ENCODE results near the gene RBM12. TPM values are rescaled to one million over a fixed set of nuclear protein-coding genes. Genes with fewer than 3 reads are reported as not detected.
"Not testable (repeated sequence)": the region's sequence is repeated elsewhere in the genome, so short reads cannot be mapped to it uniquely, and the experiment has no call there.

The RBM12 gene
- total RNA-seq, 3 donors from 2014 or later: 68.3 to 72.5 (median 70.6) TPM

DNA sequence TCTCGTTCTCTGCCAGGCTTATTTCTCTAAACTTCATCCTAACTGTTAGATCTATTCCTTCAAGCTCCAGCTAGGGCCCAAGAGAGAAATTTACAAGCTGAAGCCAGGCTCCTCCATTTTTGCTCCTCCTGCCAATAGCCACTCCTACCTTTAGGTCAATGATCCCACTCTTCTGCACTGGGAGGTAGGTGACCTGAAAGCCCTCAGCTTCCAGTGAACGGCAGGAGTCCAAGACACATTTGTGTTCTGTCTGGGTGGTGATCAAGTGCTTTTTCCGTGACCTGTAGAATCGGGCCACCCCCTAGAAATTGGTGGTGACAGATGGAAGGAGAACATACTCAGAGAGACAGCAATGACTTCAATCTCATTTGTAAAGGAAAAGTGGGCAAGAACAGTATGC lies 25.6 kb upstream of the RBM12 start:
- intact Hi-C loops (cut with DNase I, micrococcal nuclease): no loop called here
- DNase-seq (no peak), ATAC-seq (no peak)
- Histone ChIP-seq H3K4me3 (no peak overlapping the region), H3K9me3 (no peaks in the 10 kb centered on the region), H3K36me3 (ENCODE audit: low read depth) (no peaks in the 10 kb centered on the region), H3K4me1 (ENCODE audit: low read depth) (no peaks in the 10 kb centered on the region)
- TF ChIP-seq CTCF (IDR thresholded peaks at IDR 0.05): no peak

- H3K4me3 ChIP-seq; H3K4me1 ChIP-seq (ENCODE audit: low read depth); DNase-seq; intact Hi-C loops (cut with DNase I, micrococcal nuclease); ATAC-seq; H3K36me3 ChIP-seq (ENCODE audit: low read depth); H3K9me3 ChIP-seq: not testable (repeated sequence)
Measured at GRCh38 chr20:35686872-35687271, 22.2 kb upstream of the RBM12 start.

GRCh38 chr20:35685368-35685767 lies 20.7 kb upstream of the RBM12 start:
- H3K36me3 ChIP-seq (ENCODE audit: low read depth); H3K4me3 ChIP-seq; H3K4me1 ChIP-seq (ENCODE audit: low read depth); ATAC-seq; intact Hi-C loops (cut with DNase I, micrococcal nuclease); DNase-seq; H3K9me3 ChIP-seq: not testable (repeated sequence)

DNA sequence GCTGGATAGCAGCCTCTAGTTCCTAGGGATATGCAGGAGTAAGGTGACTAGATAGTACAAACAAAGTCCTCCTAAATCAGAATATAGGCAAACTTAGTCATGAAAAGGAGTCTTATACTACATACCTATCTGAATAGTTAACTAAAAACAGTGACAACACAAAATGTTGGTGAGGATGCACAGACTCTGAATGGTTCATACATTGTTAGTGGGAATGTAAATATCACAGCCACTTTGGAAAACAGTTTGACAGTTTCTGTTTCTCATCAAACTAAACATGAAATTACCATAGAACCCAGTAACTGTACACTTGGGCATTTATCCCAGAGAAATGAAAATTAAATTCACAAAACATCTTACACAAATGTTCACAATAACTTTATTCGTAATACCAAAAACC lies 17.3 kb upstream of the RBM12 start:
- H3K36me3 ChIP-seq (ENCODE audit: low read depth): no peaks in the 10 kb centered on the region
- intact Hi-C loops (cut with DNase I, micrococcal nuclease): no loop called here
- no peak for DNase-seq
- no peak for ATAC-seq
- no peaks in the 10 kb centered on the region for H3K9me3 ChIP-seq
- TF ChIP-seq CTCF (IDR thresholded peaks at IDR 0.05): no peak
- no peak overlapping the region for H3K4me3 ChIP-seq
- no peaks in the 10 kb centered on the region for H3K4me1 ChIP-seq (ENCODE audit: low read depth)

- DNase-seq (no peak), ATAC-seq (no peak)
- no peak overlapping the region for H3K4me3 ChIP-seq
- TF ChIP-seq CTCF (IDR thresholded peaks at IDR 0.05): no peak
- intact Hi-C loops (cut with DNase I, micrococcal nuclease): no loop called here
- H3K9me3 ChIP-seq: no peaks in the 10 kb centered on the region
- H3K4me1 ChIP-seq (ENCODE audit: low read depth): no peaks in the 10 kb centered on the region
- no peaks in the 10 kb centered on the region for H3K36me3 ChIP-seq (ENCODE audit: low read depth)
Measured at GRCh38 chr20:35680452-35681183, 15.9 kb upstream of the RBM12 start.

DNA sequence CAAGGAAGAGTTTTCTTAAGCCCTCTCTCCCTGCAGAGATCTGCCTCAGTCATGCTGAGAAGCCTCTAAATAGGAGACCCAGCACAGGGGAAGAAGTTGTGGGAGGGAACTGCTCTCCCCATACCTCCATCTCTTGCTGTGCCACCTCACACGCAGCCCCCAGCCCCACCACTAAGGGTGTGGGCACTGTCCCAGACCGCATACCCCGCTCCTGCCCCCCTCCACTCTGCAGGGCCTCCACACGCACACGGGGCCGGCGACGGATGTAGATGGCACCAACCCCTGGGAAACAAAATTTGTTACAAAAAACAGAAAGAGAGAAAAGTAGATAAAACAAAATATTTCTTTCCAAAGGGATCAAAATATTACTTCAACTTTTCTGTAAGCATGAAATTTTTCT lies 10.2 kb upstream of the RBM12 start:
- H3K36me3 ChIP-seq (ENCODE audit: low read depth): no peaks in the 10 kb centered on the region
- no peaks in the 10 kb centered on the region for H3K9me3 ChIP-seq
- no peaks in the 10 kb centered on the region for H3K4me1 ChIP-seq (ENCODE audit: low read depth)
- H3K4me3 ChIP-seq: no peak overlapping the region
- intact Hi-C loops (cut with DNase I, micrococcal nuclease): no loop called here
- no peak for TF ChIP-seq CTCF (IDR thresholded peaks at IDR 0.05)
- no peak for ATAC-seq
- DNase-seq: no peak

DNA sequence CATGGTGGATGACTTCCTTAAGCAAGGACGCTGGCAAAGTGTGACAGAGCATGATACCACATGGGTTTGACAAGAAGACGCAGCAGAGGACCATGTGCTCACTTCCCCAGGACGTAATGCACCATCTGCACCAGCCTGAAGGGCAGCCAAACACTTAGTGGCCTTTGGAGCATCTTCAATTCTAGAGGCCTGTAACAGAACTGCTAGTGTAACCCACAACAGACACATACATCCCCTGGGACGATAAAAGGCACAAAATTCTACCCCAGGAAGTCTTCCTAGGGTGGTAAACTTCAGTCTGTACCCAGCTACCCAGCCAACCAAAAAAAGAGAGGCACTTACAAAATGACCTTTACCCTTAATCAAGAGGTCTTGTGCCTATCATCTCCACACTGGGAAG lies 9.2 kb upstream of the RBM12 start:
- ATAC-seq: no peak
- no peaks in the 10 kb centered on the region for H3K9me3 ChIP-seq
- TF ChIP-seq CTCF (IDR thresholded peaks at IDR 0.05): no peak
- intact Hi-C loops (cut with DNase I, micrococcal nuclease): no loop called here
- no peaks in the 10 kb centered on the region for H3K36me3 ChIP-seq (ENCODE audit: low read depth)
- no peaks in the 10 kb centered on the region for H3K4me1 ChIP-seq (ENCODE audit: low read depth)
- no peak for DNase-seq
- no peak overlapping the region for H3K4me3 ChIP-seq

Measured in mucosa of descending colon (tissue), 3 donors.